HL-60 (cell line): ENCODE data around the gene XCR1.

Experiments
- DNase-seq, 2 experiments: peaks; one replicate each; pipeline ENCODE4 v3.0.0-alpha.2; 2010 to 2020; ENCODE audit warnings: low read depth in 1 of 2, low spot score in 1 of 2
- H3K27ac ChIP-seq: fragments of 250-450 bp; sonication (Bioruptor Pico); replicated peaks from 2 replicates; pipeline ENCODE4 v1.5.1; 2020; ENCODE audit warnings: mild to moderate bottlenecking, moderate library complexity
- H3K27me3 ChIP-seq: fragments of 250-450 bp; sonication (Bioruptor Pico); 2 replicates; pipeline ENCODE4 v1.5.1; 2021; ENCODE audit warnings: mild to moderate bottlenecking, moderate library complexity; ENCODE audit not compliant: insufficient read depth, poor library complexity, severe bottlenecking
- H3K4me3 ChIP-seq: replicated peaks from 2 replicates; pipeline ENCODE4 v1.5.1; 2011; ENCODE audit warnings: mild to moderate bottlenecking, control low read depth, low read length; ENCODE audit not compliant: insufficient read depth
- GABPA ChIP-seq: IDR thresholded peaks from 2 replicates; pipeline ENCODE4 v1.6.1; 2012; ENCODE audit warnings: low read depth
- POLR2AphosphoS5 ChIP-seq: IDR thresholded peaks from 2 replicates; pipeline ENCODE4 v1.6.1; 2012; ENCODE audit warnings: low read depth
- SPI1 ChIP-seq: IDR thresholded peaks from 2 replicates; pipeline ENCODE4 v1.6.1; 2012; ENCODE audit warnings: low read depth, mild to moderate bottlenecking, borderline replicate concordance
- TF ChIP-seq, protein P1 (sequence below): IDR thresholded peaks from 2 replicates; pipeline ENCODE4 v1.6.1; 2012; ENCODE audit warnings: low read depth; ENCODE audit not compliant: insufficient replicate concordance
- TF ChIP-seq, protein P2 (sequence below): IDR thresholded peaks from one replicate; pipeline ENCODE4 v1.5.1; 2011; ENCODE audit warnings: low read length, control low read depth, inconsistent platforms; ENCODE audit not compliant: insufficient read depth

Gene XCR1

DNA sequence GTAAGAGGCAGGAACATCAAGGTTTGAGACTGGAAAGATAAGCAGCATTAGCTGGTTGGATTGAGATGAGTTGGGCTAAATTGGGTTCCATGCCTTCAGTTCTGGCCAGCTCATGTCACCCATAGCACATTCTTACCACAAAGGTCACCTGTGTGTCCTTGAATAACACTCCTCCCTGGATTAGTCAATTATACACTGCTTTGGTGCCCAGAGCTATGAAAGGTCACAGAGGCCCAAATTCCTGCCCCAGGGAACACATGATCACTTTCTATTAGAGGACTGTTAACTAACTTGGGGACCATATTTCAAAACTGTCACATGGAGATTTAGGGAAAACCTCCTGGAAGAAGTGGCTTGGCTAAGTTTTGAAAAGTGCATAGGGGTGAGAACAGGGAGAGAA, 40.1 kb upstream of the XCR1 start:
- H3K27me3 ChIP-seq = no peaks in the 10 kb centered on the region

DNA sequence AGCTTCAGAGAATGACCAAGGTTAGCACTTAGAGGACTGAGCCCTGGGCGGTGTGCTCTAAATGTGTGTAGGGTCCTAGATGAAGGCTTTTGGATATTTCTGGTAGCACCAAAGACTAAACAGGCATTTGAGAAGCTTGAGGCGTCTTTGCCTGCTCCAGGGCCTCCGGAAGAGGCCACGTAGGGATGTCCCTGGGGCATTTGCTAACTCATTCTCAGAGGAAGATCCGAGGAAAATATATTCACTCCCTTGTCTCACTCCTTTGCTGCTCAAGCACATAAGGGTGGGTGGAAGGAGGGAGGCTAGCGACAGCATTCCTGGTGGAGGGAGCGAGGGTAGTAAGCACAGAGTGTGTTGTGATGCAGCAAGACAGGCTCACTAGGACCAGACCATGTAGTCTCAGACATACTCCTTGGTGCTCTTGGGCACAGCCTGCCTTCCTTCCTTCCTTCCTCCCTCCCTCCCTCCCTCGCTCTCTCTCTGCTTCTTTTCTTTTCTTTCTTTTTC, 38.5 kb upstream of the XCR1 start:
- Histone ChIP-seq H3K27ac (no peak overlapping the region), H3K4me3 (no peak overlapping the region), H3K27me3 (no peaks in the 10 kb centered on the region)
- no peak for TF ChIP-seq POLR2AphosphoS5
- TF ChIP-seq, protein P1, sequence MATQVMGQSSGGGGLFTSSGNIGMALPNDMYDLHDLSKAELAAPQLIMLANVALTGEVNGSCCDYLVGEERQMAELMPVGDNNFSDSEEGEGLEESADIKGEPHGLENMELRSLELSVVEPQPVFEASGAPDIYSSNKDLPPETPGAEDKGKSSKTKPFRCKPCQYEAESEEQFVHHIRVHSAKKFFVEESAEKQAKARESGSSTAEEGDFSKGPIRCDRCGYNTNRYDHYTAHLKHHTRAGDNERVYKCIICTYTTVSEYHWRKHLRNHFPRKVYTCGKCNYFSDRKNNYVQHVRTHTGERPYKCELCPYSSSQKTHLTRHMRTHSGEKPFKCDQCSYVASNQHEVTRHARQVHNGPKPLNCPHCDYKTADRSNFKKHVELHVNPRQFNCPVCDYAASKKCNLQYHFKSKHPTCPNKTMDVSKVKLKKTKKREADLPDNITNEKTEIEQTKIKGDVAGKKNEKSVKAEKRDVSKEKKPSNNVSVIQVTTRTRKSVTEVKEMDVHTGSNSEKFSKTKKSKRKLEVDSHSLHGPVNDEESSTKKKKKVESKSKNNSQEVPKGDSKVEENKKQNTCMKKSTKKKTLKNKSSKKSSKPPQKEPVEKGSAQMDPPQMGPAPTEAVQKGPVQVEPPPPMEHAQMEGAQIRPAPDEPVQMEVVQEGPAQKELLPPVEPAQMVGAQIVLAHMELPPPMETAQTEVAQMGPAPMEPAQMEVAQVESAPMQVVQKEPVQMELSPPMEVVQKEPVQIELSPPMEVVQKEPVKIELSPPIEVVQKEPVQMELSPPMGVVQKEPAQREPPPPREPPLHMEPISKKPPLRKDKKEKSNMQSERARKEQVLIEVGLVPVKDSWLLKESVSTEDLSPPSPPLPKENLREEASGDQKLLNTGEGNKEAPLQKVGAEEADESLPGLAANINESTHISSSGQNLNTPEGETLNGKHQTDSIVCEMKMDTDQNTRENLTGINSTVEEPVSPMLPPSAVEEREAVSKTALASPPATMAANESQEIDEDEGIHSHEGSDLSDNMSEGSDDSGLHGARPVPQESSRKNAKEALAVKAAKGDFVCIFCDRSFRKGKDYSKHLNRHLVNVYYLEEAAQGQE = no peak
- DNase-seq = no peak

More for the DNA sequence above, 40.1 kb upstream of the XCR1 start:
- Histone ChIP-seq H3K27ac (no peak overlapping the region), H3K4me3 (no peak overlapping the region)
- TF ChIP-seq GABPA (no peak), POLR2AphosphoS5 (no peak), SPI1 (no peak)
- TF ChIP-seq, protein P1 = no peak
- TF ChIP-seq, protein P2, sequence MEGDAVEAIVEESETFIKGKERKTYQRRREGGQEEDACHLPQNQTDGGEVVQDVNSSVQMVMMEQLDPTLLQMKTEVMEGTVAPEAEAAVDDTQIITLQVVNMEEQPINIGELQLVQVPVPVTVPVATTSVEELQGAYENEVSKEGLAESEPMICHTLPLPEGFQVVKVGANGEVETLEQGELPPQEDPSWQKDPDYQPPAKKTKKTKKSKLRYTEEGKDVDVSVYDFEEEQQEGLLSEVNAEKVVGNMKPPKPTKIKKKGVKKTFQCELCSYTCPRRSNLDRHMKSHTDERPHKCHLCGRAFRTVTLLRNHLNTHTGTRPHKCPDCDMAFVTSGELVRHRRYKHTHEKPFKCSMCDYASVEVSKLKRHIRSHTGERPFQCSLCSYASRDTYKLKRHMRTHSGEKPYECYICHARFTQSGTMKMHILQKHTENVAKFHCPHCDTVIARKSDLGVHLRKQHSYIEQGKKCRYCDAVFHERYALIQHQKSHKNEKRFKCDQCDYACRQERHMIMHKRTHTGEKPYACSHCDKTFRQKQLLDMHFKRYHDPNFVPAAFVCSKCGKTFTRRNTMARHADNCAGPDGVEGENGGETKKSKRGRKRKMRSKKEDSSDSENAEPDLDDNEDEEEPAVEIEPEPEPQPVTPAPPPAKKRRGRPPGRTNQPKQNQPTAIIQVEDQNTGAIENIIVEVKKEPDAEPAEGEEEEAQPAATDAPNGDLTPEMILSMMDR = no peak
- DNase-seq = no peak

DNA sequence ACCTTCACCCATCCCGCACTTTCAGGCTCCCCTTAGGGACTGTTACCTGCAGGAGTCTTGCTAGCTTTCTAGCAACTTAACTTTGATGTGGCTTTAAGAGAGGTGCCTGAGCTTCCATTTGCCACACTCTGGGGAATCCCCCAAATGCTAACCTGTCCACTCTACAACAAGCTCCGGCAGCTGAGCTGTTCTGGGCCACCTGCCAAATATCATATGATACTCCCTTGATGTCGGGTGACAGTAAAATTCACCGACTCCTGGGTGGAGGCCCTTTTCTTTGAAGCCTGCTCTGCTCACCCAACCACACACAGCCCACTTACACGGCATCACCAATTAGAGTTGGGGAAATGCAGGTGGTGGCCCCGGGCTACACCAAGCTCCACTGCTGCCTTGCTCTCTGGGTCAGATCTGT, 38.0 kb upstream of the XCR1 start:
- Histone ChIP-seq H3K4me3 (no peak overlapping the region), H3K27ac (no peak overlapping the region), H3K27me3 (no peaks in the 10 kb centered on the region)
- TF ChIP-seq, protein P1 = no peak
- TF ChIP-seq SPI1 (no peak), GABPA (no peak)
- TF ChIP-seq, protein P2 = no peak
- no peak for DNase-seq

DNA sequence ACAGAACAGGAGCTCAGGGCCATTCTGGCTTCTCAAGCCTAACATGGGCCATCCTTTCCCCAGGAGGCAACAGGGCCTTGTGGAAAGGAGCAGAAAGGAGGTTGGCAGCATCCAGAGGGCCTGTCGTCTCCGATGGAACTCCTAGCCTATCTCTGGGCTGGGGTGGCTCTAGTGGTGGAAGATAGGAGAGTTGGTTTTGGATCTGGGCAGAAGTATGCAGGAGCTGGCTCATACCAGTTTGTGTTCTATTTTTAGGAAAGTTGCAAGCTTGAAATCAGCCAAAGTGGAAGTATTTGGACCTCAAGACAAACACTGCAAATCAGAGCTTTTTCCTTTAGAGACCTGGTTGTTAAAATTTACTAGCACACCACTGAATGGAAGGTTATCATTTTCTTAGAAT, 35.4 kb upstream of the XCR1 start:
- no peak for DNase-seq
- Histone ChIP-seq H3K27ac (no peak overlapping the region), H3K27me3 (no peaks in the 10 kb centered on the region), H3K4me3 (no peak overlapping the region)
- TF ChIP-seq, protein P2 = no peak
- no peak for TF ChIP-seq POLR2AphosphoS5
- no peak for TF ChIP-seq SPI1
- TF ChIP-seq GABPA = no peak
- TF ChIP-seq, protein P1 = no peak
